Iris pigment epithelial cell (primary cell): ENCODE results near the gene LRMDA.

ENCODE experiments used
- DNase-seq: peaks from one replicate; pipeline ENCODE4 v3.0.0-alpha.2; 2011; ENCODE audit warnings: low read depth

Gene LRMDA

GRCh38 chr10:75716506-75716905 lies 285.1 kb downstream of the LRMDA start:
- DNase-seq, result no peak

GRCh38 chr10:75717126-75717916 lies 285.9 kb downstream of the LRMDA start:
- DNase-seq, result no peak

- no peak for DNase-seq
Measured at GRCh38 chr10:75718991-75719390, 287.6 kb downstream of the LRMDA start.

- DNase-seq, result no peak
Measured at GRCh38 chr10:75720157-75720556, 288.7 kb downstream of the LRMDA start.

- DNase-seq, result no peak
Measured at GRCh38 chr10:75722020-75722419, 290.6 kb downstream of the LRMDA start.

- no peak for DNase-seq
Measured at GRCh38 chr10:75722609-75723008, 291.2 kb downstream of the LRMDA start.

GRCh38 chr10:75723319-75723980 lies 292.0 kb downstream of the LRMDA start:
- DNase-seq, result no peak

GRCh38 chr10:75724047-75724446 lies 292.6 kb downstream of the LRMDA start:
- DNase-seq, result no peak

- DNase-seq, result no peak
Measured at GRCh38 chr10:75726522-75727483, 295.4 kb downstream of the LRMDA start.

- DNase-seq, result no peak
Measured at GRCh38 chr10:75730847-75731246, 299.4 kb downstream of the LRMDA start.

GRCh38 chr10:75733135-75733890 lies 301.9 kb downstream of the LRMDA start:
- DNase-seq, result no peak

- no peak for DNase-seq
Measured at GRCh38 chr10:75736151-75736640, 304.8 kb downstream of the LRMDA start.

GRCh38 chr10:75736889-75737579 lies 305.6 kb downstream of the LRMDA start:
- no peak for DNase-seq

- DNase-seq, result no peak
Measured at GRCh38 chr10:75737580-75737949, 306.1 kb downstream of the LRMDA start.

GRCh38 chr10:75738924-75739323 lies 307.5 kb downstream of the LRMDA start:
- no peak for DNase-seq

- DNase-seq, result no peak
Measured at GRCh38 chr10:75739414-75740143, 308.2 kb downstream of the LRMDA start.

- DNase-seq, result no peak
Measured at GRCh38 chr10:75740541-75740940, 309.1 kb downstream of the LRMDA start.

- no peak for DNase-seq
Measured at GRCh38 chr10:75742355-75742754, 310.9 kb downstream of the LRMDA start.

GRCh38 chr10:75743291-75743778 lies 311.9 kb downstream of the LRMDA start:
- DNase-seq, result no peak

GRCh38 chr10:75744261-75744660 lies 312.8 kb downstream of the LRMDA start:
- DNase-seq, result no peak
